Mucosa of rectum (tissue), 2 donors: ENCODE data around the gene MLST8.
"Not testable (repeated sequence)": the region's sequence is repeated elsewhere in the genome, so short reads cannot be mapped to it uniquely, and the experiment has no call there.

Source experiments
- H3K27ac ChIP-seq, 2 donors: one replicate each; pipeline ENCODE4 v1.7.0; 2013; ENCODE audit warnings: inconsistent platforms in 2 of 2, low read depth in 2 of 2, low read length in 2 of 2
- H3K27me3 ChIP-seq, 2 donors: one replicate each; pipeline ENCODE4 v1.7.0; 2013; ENCODE audit warnings: low read length in 2 of 2; ENCODE audit not compliant: control insufficient read depth in 2 of 2, insufficient read depth in 2 of 2
- H3K36me3 ChIP-seq, 2 donors: one replicate each; pipeline ENCODE4 v1.7.0; 2013; ENCODE audit warnings: low read length in 2 of 2; ENCODE audit not compliant: control insufficient read depth in 2 of 2, insufficient read depth in 2 of 2
- H3K4me1 ChIP-seq, 2 donors: one replicate each; pipeline ENCODE4 v1.7.0; 2013; ENCODE audit warnings: low read length in 2 of 2, mild to moderate bottlenecking in 1 of 2; ENCODE audit not compliant: control insufficient read depth in 2 of 2, insufficient read depth in 2 of 2
- H3K4me3 ChIP-seq, 2 donors: one replicate each; pipeline ENCODE4 v1.7.0; 2013; ENCODE audit warnings: low read length in 2 of 2
- H3K9ac ChIP-seq, 2 donors: one replicate each; pipeline ENCODE4 v1.7.0; 2013; ENCODE audit warnings: low read length in 2 of 2, low read depth in 1 of 2, mild to moderate bottlenecking in 1 of 2
- H3K9me3 ChIP-seq, 2 donors: one replicate each; pipeline ENCODE4 v1.7.0; 2013; ENCODE audit warnings: low read length in 2 of 2; ENCODE audit not compliant: control insufficient read depth in 2 of 2
- donor health status: healthy.
- donor health status: Normal muscosa, but diverticular disease.

Gene MLST8

DNA sequence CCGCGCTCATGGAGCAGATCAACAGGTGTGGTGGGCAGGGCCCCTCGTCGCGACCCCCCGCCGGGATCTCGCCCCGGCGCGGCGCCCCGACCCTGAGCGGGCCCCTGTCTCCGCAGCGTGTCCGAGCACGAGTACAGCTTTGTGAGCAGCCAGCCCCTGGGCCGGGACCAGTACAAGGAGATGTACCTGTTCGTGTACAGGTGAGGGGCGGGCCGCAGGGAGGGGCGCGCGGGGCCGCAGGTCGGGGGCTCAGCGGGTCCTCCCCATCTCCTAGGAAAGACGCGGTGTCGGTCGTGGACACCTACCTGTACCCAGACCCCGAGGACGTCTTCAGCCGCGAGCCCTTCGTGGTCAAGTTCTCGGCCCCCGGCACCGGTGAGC lies 31.8 kb downstream of the MLST8 start:
- Histone ChIP-seq H3K9ac (no peak overlapping the region), H3K36me3 (peaks cover 25 to 29% of the 10 kb centered on the region in 2 donors), H3K4me1 (peaks cover 11 to 14% of the 10 kb centered on the region in 2 donors), H3K27ac (no peak overlapping the region), H3K27me3 (peaks cover 9 to 17% of the 10 kb centered on the region in 2 donors), H3K4me3 (no peak overlapping the region), H3K9me3 (no peaks in the 10 kb centered on the region)

DNA sequence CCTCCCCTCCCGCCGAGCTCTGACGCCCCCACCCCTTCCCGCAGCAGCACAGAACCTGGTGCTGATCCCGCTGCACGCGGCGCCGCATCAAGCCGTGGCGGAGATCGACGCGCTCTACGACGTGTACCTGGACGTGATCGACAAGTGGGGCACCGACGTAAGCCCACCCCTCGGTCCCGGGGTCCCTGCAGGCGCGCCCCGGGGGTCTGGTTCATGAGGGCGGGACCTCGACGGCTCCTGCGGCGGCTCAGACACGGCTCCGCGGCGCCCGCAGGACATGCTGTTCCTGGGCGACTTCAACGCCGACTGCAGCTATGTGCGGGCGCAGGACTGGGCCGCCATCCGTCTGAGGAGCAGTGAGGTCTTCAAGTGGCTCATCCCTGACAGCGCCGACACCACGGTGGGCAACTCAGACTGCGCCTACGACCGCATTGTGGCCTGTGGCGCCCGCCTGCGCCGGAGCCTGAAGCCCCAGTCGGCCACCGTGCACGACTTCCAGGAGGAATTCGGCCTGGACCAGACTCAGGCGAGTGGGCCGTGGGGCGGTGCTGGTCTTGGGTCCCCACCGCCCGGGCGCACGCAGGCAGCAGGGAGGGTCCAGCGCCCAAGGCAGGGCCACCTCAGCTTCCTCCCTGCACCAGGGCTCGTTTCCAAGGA lies 32.4 kb downstream of the MLST8 start:
- H3K36me3 ChIP-seq, result peaks cover 20 to 31% of the 10 kb centered on the region in 2 donors
- H3K9me3 ChIP-seq, result no peaks in the 10 kb centered on the region
- peaks cover 9 to 17% of the 10 kb centered on the region in 2 donors for H3K27me3 ChIP-seq
- no peak overlapping the region for H3K9ac ChIP-seq
- peaks cover 11 to 14% of the 10 kb centered on the region in 2 donors for H3K4me1 ChIP-seq
- no peak overlapping the region for H3K27ac ChIP-seq
- H3K4me3 ChIP-seq, result no peak overlapping the region

DNA sequence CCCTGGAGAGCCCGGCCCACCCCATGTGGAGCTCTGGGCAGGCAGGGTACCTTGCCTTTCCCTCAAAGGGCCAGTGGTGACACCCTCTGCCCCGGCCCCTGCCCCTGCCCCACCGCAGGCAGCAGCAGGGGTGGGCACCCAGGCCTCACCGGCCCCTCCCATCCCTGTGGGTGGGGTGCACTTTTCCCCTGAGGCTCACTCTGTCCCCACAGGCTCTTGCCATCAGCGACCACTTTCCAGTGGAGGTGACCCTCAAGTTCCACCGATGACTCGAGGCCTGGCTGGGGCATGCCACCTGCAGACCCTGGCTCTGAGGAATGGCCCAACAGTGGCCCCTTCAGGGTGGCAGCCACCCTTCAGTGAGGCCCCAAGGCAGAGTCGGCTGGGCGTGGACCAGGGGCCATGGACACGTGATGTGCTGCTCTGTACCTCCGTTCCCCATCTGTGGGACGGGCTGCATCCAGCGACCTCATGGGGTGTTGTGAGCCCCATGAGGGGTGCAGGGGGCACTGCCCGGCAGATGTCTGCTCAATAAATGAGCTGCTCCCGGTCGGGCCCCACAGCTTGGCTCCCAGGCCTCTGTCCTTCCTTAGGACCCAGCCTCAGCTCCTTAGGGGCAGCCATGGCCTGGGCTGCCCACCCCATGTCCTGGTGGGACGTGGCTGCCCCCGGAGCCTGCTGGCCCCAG lies 33.0 kb downstream of the MLST8 start:
- Histone ChIP-seq H3K4me1 (peaks cover 11 to 14% of the 10 kb centered on the region in 2 donors), H3K27ac (no peak overlapping the region), H3K36me3 (peaks cover 21 to 31% of the 10 kb centered on the region in 2 donors), H3K27me3 (peaks cover 9 to 17% of the 10 kb centered on the region in 2 donors), H3K9me3 (no peaks in the 10 kb centered on the region), H3K4me3 (no peak overlapping the region), H3K9ac (no peak overlapping the region)

DNA sequence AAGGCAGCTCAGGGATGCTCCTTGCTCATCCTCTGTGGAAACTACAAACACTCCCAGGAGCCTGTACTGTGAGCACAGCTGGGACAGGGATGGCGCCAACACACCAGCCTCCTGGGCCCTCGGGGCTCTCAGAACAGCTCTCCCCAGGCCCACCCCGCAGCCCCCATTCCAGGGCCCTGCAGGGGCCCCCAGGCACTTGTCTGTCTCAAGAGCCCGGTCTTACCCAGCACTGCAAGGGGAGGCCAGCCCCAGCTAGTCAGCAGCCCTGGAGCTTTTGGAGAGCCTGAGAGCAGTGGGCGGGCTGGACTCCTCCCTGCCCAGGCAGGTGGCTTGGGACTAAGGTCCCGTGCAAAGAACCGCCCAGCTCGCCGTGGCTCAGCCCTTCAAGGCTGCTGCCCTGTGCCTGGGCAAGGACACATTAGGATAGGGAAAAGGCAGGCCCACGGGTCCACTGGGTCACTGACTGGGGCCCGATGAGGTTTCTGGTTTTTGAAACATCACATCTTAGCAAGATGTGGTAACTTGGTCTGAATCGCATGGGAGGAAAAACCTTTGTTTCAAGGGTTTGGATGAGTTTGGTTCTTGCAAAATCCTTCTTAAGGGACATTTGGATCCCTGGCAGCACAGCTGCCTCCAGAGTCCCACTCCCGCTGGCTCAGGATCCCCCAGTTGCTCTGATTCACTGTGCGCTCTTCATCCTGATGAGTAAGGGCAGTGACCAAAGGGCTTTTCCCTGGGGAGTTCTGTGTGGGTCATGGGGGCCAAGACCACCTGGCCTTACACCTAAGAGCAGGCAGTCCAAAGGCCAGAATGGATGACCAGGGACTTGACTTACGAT lies 33.8 kb downstream of the MLST8 start:
- peaks cover 9 to 17% of the 10 kb centered on the region in 2 donors for H3K27me3 ChIP-seq
- peaks cover 16 to 35% of the 10 kb centered on the region in 2 donors for H3K36me3 ChIP-seq
- no peak overlapping the region for H3K9ac ChIP-seq
- no peak overlapping the region for H3K27ac ChIP-seq
- H3K4me3 ChIP-seq, result no peak overlapping the region
- H3K4me1 ChIP-seq, result peaks cover 11 to 14% of the 10 kb centered on the region in 2 donors
- no peaks in the 10 kb centered on the region for H3K9me3 ChIP-seq

DNA sequence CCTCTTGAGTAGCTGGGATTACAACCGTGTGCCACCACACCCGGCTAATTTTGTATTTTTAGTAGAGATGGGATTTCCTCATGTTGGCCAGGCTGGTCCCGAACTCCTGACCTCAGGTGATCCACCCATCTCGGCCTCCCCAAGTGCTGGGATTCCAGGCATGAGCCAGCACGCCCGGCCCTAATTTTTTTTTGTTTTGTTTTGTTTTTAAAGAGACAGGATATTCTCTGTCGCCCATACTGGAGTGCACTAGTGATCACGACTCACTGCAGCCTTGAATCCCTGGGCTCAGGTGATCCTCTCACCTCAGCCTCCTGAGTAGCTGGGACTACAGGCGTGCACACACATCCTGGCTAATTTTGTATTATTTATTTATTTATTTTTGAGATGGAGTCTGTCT lies 35.1 kb downstream of the MLST8 start:
- H3K36me3 ChIP-seq, result peaks cover 17 to 30% of the 10 kb centered on the region in 2 donors

DNA sequence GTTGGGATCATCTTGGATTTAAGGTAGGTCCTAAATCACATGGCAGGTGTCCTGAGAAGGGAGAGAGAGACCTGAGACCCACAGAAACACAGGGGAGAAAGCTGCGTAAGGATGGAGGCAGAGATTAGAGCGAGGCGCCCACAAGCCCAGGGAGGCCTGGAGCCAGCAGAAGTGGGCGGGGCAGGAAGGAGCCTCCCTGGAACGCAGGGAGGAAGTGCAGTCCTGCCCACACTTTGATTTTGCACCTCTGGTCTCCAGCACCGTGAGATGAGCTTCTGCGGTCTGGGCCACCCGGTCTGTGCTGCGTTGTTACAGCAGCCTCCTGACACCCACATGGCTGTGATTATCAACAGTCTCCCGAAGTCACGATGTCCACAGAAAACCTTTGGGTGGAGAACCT lies 37.3 kb downstream of the MLST8 start:
- H3K27ac ChIP-seq, result no peak overlapping the region
- no peaks in the 10 kb centered on the region for H3K4me1 ChIP-seq
- peaks cover 3 to 6% of the 10 kb centered on the region in 2 donors for H3K27me3 ChIP-seq
- H3K4me3 ChIP-seq, result no peak overlapping the region
- H3K36me3 ChIP-seq, result peaks cover 26 to 41% of the 10 kb centered on the region in 2 donors
- no peaks in the 10 kb centered on the region for H3K9me3 ChIP-seq
- no peak overlapping the region for H3K9ac ChIP-seq

More for the DNA sequence above, 35.1 kb downstream of the MLST8 start:
- not testable (repeated sequence) for H3K27ac ChIP-seq, H3K9me3 ChIP-seq, H3K4me3 ChIP-seq, H3K9ac ChIP-seq
- Histone ChIP-seq H3K4me1 (peaks cover 11 to 12% of the 10 kb centered on the region in 2 donors), H3K27me3 (peaks cover 9 to 17% of the 10 kb centered on the region in 2 donors)

DNA sequence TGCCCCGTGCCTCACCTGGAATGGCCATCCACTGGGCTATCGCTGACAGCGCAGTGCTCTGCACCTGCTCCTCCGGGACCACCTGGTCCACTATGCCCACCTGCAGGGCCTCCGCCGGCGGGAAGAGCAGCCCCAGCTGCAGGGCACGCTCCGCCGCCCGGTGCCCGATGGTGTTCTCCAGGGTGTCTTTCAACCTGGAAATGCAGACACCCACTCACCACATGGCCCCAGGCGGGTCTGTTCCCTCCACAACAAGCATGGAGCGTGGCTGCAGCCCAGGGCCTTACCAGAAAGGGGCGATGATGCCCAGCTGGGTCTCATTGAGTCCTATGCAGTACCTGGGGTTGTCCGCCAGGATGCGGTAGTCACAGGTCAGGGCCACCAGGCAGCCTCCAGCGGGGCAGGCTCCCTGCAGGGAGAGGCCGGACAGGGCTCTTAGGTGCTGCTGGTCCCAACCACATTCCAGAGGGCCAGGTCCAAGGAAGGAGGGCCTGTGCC lies 37.8 kb downstream of the MLST8 start:
- H3K9ac ChIP-seq, result no peak overlapping the region
- no peak overlapping the region for H3K27ac ChIP-seq
- peaks cover 0 to under 1% of the 10 kb centered on the region in 2 donors for H3K27me3 ChIP-seq
- no peaks in the 10 kb centered on the region for H3K4me1 ChIP-seq
- H3K36me3 ChIP-seq, result peaks cover 26 to 41% of the 10 kb centered on the region in 2 donors
- H3K9me3 ChIP-seq, result no peaks in the 10 kb centered on the region
- H3K4me3 ChIP-seq, result no peak overlapping the region

DNA sequence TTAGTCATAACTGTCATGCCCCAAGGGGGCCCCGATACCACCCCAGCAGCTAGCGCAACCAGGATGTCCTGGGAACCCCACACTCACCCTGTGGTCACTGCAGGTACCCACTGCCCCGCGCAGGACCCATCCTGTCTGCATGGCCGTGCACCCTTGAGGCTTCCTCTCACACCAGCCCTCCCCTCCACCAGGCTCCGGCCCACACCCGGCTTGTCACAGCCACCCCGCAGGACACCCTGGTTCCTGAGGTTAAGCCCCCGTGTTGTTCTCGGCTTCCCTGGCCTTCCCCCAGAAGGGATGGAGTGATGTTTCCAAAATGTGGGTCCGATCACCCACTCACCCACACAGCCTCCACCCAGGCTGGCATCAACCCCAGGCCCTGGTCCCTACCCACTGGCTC lies 38.5 kb downstream of the MLST8 start:
- peaks cover 26 to 44% of the 10 kb centered on the region in 2 donors for H3K36me3 ChIP-seq

DNA sequence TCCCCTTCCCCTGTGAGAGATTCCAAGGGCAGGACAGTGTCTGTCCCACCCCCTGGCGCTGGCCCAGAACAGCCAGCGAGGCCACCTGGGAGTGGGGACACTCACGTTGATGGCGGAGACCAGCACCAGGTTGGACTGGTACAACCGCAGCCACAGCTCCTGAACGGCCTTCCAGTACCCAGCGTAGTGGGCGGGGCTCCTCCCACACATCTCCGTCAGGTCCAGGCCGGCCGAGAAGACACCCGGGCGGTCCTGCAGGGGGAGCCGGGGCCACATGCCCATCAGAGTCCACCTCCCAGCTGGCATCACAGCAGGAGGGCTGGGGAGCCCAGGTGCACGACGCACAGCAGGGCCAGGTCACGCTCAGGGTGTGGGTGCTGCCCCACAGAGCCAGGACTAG lies 39.0 kb downstream of the MLST8 start:
- peaks cover 26 to 44% of the 10 kb centered on the region in 2 donors for H3K36me3 ChIP-seq
- H3K4me3 ChIP-seq, result no peak overlapping the region
- H3K9me3 ChIP-seq, result no peaks in the 10 kb centered on the region
- no peaks in the 10 kb centered on the region for H3K4me1 ChIP-seq
- no peak overlapping the region for H3K9ac ChIP-seq
- no peaks in the 10 kb centered on the region for H3K27me3 ChIP-seq
- no peak overlapping the region for H3K27ac ChIP-seq

More for the DNA sequence above, 38.5 kb downstream of the MLST8 start:
- H3K4me1 ChIP-seq, result no peaks in the 10 kb centered on the region
- H3K9ac ChIP-seq, result no peak overlapping the region
- H3K9me3 ChIP-seq, result no peaks in the 10 kb centered on the region
- H3K27ac ChIP-seq, result no peak overlapping the region
- H3K4me3 ChIP-seq, result no peak overlapping the region
- H3K27me3 ChIP-seq, result no peaks in the 10 kb centered on the region
